K562 (cell line): ENCODE measurements around the gene ARL8A. TPM values are rescaled to one million over a fixed set of nuclear protein-coding genes. Genes with fewer than 3 reads are reported as not detected.
A peak's percentile ranks its signal among the peaks of the same experiment; 100 is the strongest.

ENCODE experiments used
- ATAC-seq: fragments of 200-7000 bp; cut with Tn5 transposase; 3 replicates; pipeline ENCODE4 v1.9.1; 2020; ENCODE audit warnings: moderate library complexity
- BruUV-seq: library from RNA; stranded (reverse); fragments of 400-500 nt; replicated peaks from 2 replicates; lab custom pipeline; 2021; lab: Mats Ljungman, UMichigan
- CTCF ChIA-PET: fragments of 300-600 bp; formaldehyde crosslinking; extraction: SDS; loops from one replicate; lab custom pipeline; 2021; ENCODE audit warnings: low intra/inter-chr PET ratio; lab: Yijun Ruan, JAX
- POLR2A ChIA-PET: fragments of 300-600, 350-650 bp; sonication (Branson Sonifier 250); formaldehyde crosslinking; extraction: SDS; loops from one replicate; lab custom pipeline; 2021; ENCODE audit warnings: antibody characterized with exemption, inconsistent platforms; lab: Yijun Ruan, JAX
- DNase-seq, 4 experiments: peaks; one replicate each; pipeline versions ENCODE4 v3.0.0 to v3.0.0-alpha.2; 2011 to 2018; ENCODE audit warnings: low spot score in 3 of 4, mixed read lengths in 3 of 4; ENCODE audit errors: extremely low read depth in 1 of 4
- FAIRE-seq: peaks from 2 replicates; lab custom pipeline; 2011; peaks lifted over from hg19 to GRCh38; lab: Jason Lieb, UNC
- H2AFZ ChIP-seq: 2 replicates; pipeline ENCODE4 v1.6.0; 2011; ENCODE audit warnings: low read depth, low read length, control low read depth, inconsistent platforms
- H3K27ac ChIP-seq: fragments of 200-600 bp; 3 replicates; pipeline ENCODE4 v1.8.0; 2011; ENCODE audit warnings: low read depth, mild to moderate bottlenecking, control low read depth, inconsistent platforms, low read length, moderate library complexity, mixed read lengths; ENCODE audit errors: extremely low read depth
- H3K27me3 ChIP-seq, 2 experiments: fragments of 300-600 bp in 1 of 2; 2 replicates in 1 of 2; 3 replicates in 1 of 2; pipeline versions ENCODE4 v1.6.0 to v1.8.0; 2011; ENCODE audit warnings: inconsistent platforms in 2 of 2, low read length in 2 of 2, mild to moderate bottlenecking in 1 of 2, mixed read lengths in 1 of 2, moderate library complexity in 1 of 2; ENCODE audit not compliant: control insufficient read depth in 2 of 2, insufficient read depth in 2 of 2
- H3K36me3 ChIP-seq: fragments of 300-600 bp; 3 replicates; pipeline ENCODE4 v1.8.0; 2011; ENCODE audit warnings: mild to moderate bottlenecking, low read length, inconsistent platforms; ENCODE audit not compliant: control insufficient read depth, insufficient read depth
- H3K4me1 ChIP-seq, 2 experiments: fragments of 200-600 bp in 1 of 2; replicated peaks in 1 of 2; 2 replicates in 1 of 2; 3 replicates in 1 of 2; pipeline versions ENCODE4 v1.5.1 to v1.8.0; 2011; ENCODE audit warnings: inconsistent platforms in 2 of 2, low read length in 2 of 2, mild to moderate bottlenecking in 1 of 2, mixed read lengths in 1 of 2, moderate library complexity in 1 of 2; ENCODE audit not compliant: control insufficient read depth in 2 of 2, insufficient read depth in 2 of 2
- H3K4me2 ChIP-seq: 2 replicates; pipeline ENCODE4 v1.6.1; 2011; ENCODE audit warnings: low read length, control low read depth, inconsistent platforms, mixed read lengths; ENCODE audit not compliant: insufficient read depth
- H3K4me3 ChIP-seq: fragments of 200-600 bp; sonication (generic), shearing (Covaris generic); 2 replicates; pipeline ENCODE4 v1.5.1; 2016; ENCODE audit warnings: control low read depth, inconsistent platforms
- H3K79me2 ChIP-seq: fragments of 200-600 bp; 3 replicates; pipeline ENCODE4 v1.8.0; 2011; ENCODE audit warnings: low read length, inconsistent platforms; ENCODE audit not compliant: control insufficient read depth, insufficient read depth
- H3K9ac ChIP-seq, 2 experiments: 2 replicates each; pipeline versions ENCODE4 v1.6.0 to v1.6.1; 2011; ENCODE audit warnings: low read depth in 2 of 2, low read length in 2 of 2, control low read depth in 1 of 2, inconsistent platforms in 1 of 2, mild to moderate bottlenecking in 1 of 2, mixed read lengths in 1 of 2; ENCODE audit not compliant: insufficient read depth in 1 of 2
- H3K9me1 ChIP-seq: one replicate; pipeline ENCODE4 v1.6.0; 2011; ENCODE audit warnings: inconsistent platforms, mild to moderate bottlenecking, low read length, moderate library complexity; ENCODE audit not compliant: control insufficient read depth, insufficient read depth
- H3K9me3 ChIP-seq: replicated peaks from 2 replicates; pipeline ENCODE4 v1.5.1; 2011; ENCODE audit warnings: low read depth, low read length, inconsistent platforms; ENCODE audit not compliant: control insufficient read depth, insufficient read depth
- H4K20me1 ChIP-seq: replicated peaks from 2 replicates; pipeline ENCODE4 v1.6.1; 2011; ENCODE audit warnings: low read length, inconsistent platforms, mixed read lengths; ENCODE audit not compliant: control insufficient read depth, insufficient read depth
- CREB1 ChIP-seq, 2 experiments: sonication (generic) in 1 of 2; formaldehyde crosslinking in 1 of 2; IDR thresholded peaks; 2 replicates each; pipeline versions ENCODE4 v1.6.1 to v1.8.0; 2012 to 2022; ENCODE audit warnings: inconsistent platforms in 1 of 2, mild to moderate bottlenecking in 1 of 2, missing genetic modification reagents in 1 of 2, moderate library complexity in 1 of 2
- DDX20 ChIP-seq: fragments of 450-650 bp; IDR thresholded peaks from 2 replicates; pipeline ENCODE4 v1.6.1; 2016; ENCODE audit warnings: missing genetic modification characterization, low read depth, mild to moderate bottlenecking, missing compliant biosample characterization, moderate library complexity
- KDM1A ChIP-seq, 2 experiments: fragments of 450-650 bp; IDR thresholded peaks; 2 replicates each; pipeline ENCODE4 v1.6.1; 2016; ENCODE audit warnings: mild to moderate bottlenecking in 2 of 2
- NFIX ChIP-seq: fragments of 250-450 bp; sonication (Bioruptor Pico); IDR thresholded peaks from 2 replicates; pipeline ENCODE4 v1.4.0; 2020; ENCODE audit warnings: low read depth, mild to moderate bottlenecking, moderate library complexity
- NKRF ChIP-seq: fragments of 450-650 bp; IDR thresholded peaks from 2 replicates; pipeline ENCODE4 v1.6.1; 2016; ENCODE audit warnings: borderline replicate concordance
- POLR2G ChIP-seq: fragments of 200-400 bp; formaldehyde crosslinking; IDR thresholded peaks from 2 replicates; pipeline ENCODE4 v1.6.1; 2017; ENCODE audit warnings: low read depth, mild to moderate bottlenecking, antibody characterized with exemption, low read length, moderate library complexity
- RBM25 ChIP-seq: fragments of 200-400 bp; formaldehyde crosslinking; IDR thresholded peaks from 2 replicates; pipeline ENCODE4 v1.6.1; 2018; ENCODE audit warnings: low read length, low read depth, moderate library complexity; ENCODE audit not compliant: severe bottlenecking
- SIX5 ChIP-seq, 2 experiments: IDR thresholded peaks; 2 replicates each; pipeline ENCODE4 v1.6.1; 2011; ENCODE audit warnings: low read length in 2 of 2, borderline replicate concordance in 1 of 2, low read depth in 1 of 2, mild to moderate bottlenecking in 1 of 2, moderate library complexity in 1 of 2; ENCODE audit not compliant: insufficient read depth in 1 of 2
- SP2 ChIP-seq: IDR thresholded peaks from 2 replicates; pipeline ENCODE4 v1.6.1; 2011; ENCODE audit warnings: mild to moderate bottlenecking, low read depth, low read length, moderate library complexity; ENCODE audit not compliant: poor library complexity, severe bottlenecking; ENCODE audit errors: extremely low read depth
- THAP12 ChIP-seq: fragments of 250-450 bp; sonication (Bioruptor Pico); IDR thresholded peaks from 2 replicates; pipeline ENCODE4 v1.9.0; 2021; ENCODE audit warnings: mild to moderate bottlenecking, inconsistent platforms
- ZBTB7A ChIP-seq: IDR thresholded peaks from 2 replicates; pipeline ENCODE4 v1.6.1; 2011; ENCODE audit warnings: low read depth, mild to moderate bottlenecking, low read length, moderate library complexity, borderline replicate concordance; ENCODE audit not compliant: control insufficient read depth
- ZNF253 ChIP-seq: fragments of 250-450 bp; sonication (Bioruptor Pico); conservative IDR thresholded peaks from 2 replicates; pipeline ENCODE4 v1.6.1; 2021; ENCODE audit warnings: mild to moderate bottlenecking
- ZNF282 ChIP-seq: sonication (generic); formaldehyde crosslinking; IDR thresholded peaks from 2 replicates; pipeline ENCODE4 v1.8.1; 2023; ENCODE audit warnings: missing genetic modification reagents
- ZNF41 ChIP-seq: fragments of 250-450 bp; sonication (Bioruptor Pico); conservative IDR thresholded peaks from 2 replicates; pipeline ENCODE4 v1.4.0; 2020; ENCODE audit warnings: mild to moderate bottlenecking
- WGBS: fragments of 100-300 bp; shearing (Covaris generic); methylation state at CpG from one replicate; pipeline ENCODE4 v1.1.6; 2016; ENCODE audit warnings: low coverage, mixed read lengths; ENCODE audit not compliant: insufficient coverage; ENCODE audit errors: missing lambda C conversion rate; 5-methylcytosine and 5-hydroxymethylcytosine counted together
- in situ Hi-C: fragments of 300-500 bp; cut with MboI; formaldehyde crosslinking; loops from 4 replicates; pipeline ENCODE4 v1.15.0; 2018; ENCODE audit warnings: inconsistent platforms, mixed read lengths
- intact Hi-C: fragments of 100-400 bp; cut with micrococcal nuclease; formaldehyde crosslinking; loops from 2 replicates; pipeline ENCODE4 v1.14.2; 2022
- polyA plus RNA-seq, 8 experiments: library from polyadenylated mRNA; depleted of rRNA in 4 of 8; stranded (reverse) in 5 of 8; unstranded in 3 of 8; fragments of >200 nt; fragmentation: Nextera tagmentation in 2 of 8; fragmentation: Illumina TruSeq in 1 of 8; extraction: Ambion mirVana in 2 of 8; extraction: Trizol in 1 of 8; gene quantifications; 2 replicates each; pipeline versions ENCODE4 v1.2.1 to v1.2.3, GENCODE V29; 2011 to 2014; ENCODE audit warnings: inconsistent platforms in 1 of 8, missing spikeins in 1 of 8
- total RNA-seq, 7 experiments: library from RNA; depleted of rRNA in 6 of 7; stranded (reverse); fragments of >200 nt in 6 of 7; fragmentation: Illumina TruSeq in 2 of 7; extraction: Trizol in 2 of 7; gene quantifications; 2 replicates each; pipeline versions ENCODE4 v1.2.1 to v1.2.3, GENCODE V29; 2011 to 2021; ENCODE audit warnings: low replicate concordance in 1 of 7

Gene ARL8A
- total and polyA plus RNA-seq, 9 of the 15 experiments (the other 6 are each of a cell fraction or from before 2014, with no cell fraction given), result 0.17 to 27.3 (median 15.6) TPM

GRCh38 chr1:202130816-202131522 lies 13.6 kb downstream of the ARL8A start:
- BruUV-seq, result no TSS peak
- in situ Hi-C loops (no loop called here), intact Hi-C loops (no loop called here)
- no peak overlapping the region for H3K27ac ChIP-seq
- ChIA-PET CTCF (interaction anchor here (0.6 kb wide), 1 partner anchor 10 kb away, joined by 3 read pairs; no protein-coding TSS in a partner anchor), POLR2A (interaction anchor here (0.6 to 2.1 kb wide), 7 partner anchors 8 to 131 kb away, joined by 3 to 9 read pairs (median 6); no protein-coding TSS in a partner anchor)
- ATAC-seq (no peak), DNase-seq (no peak), FAIRE-seq (no peak)
- H2AFZ ChIP-seq, result no peak overlapping the region
- H3K9me3 ChIP-seq, result no peaks in the 10 kb centered on the region
- H4K20me1 ChIP-seq, result peaks cover 7% of the 10 kb centered on the region
- peak overlapping the region in 1 of 2 experiments; percentile 49; a peak in 2 of 4 replicates for H3K9ac ChIP-seq
- H3K27me3 ChIP-seq, result peaks cover 12 to 27% of the 10 kb centered on the region in 2 experiments; a peak in 4 of 5 replicates
- no peak overlapping the region for H3K4me3 ChIP-seq
- H3K79me2 ChIP-seq, result no peaks in the 10 kb centered on the region
- no peaks in the 10 kb centered on the region for H3K9me1 ChIP-seq
- peaks cover 30% of the 10 kb centered on the region; the same call in 2 of the 3 replicates for H3K36me3 ChIP-seq
- WGBS, result 42% methylated on average over 9 of the region's 9 CpGs
- H3K4me1 ChIP-seq, result peaks cover 0 to 26% of the 10 kb centered on the region in 2 experiments; a peak in 2 of 5 replicates
- no peak overlapping the region for H3K4me2 ChIP-seq
- TF ChIP-seq ZNF253 (CRISPR knock-in tag) (no peak), NFIX (no peak), KDM1A (IDR thresholded peaks at IDR 0.05) (peak in 1 of 2 experiments; percentile 63; a peak in 3 of 4 replicates), ZNF282 (CRISPR knock-in tag) (no peak), RBM25 (peak; percentile 67), SIX5 (IDR thresholded peaks at IDR 0.05; ENCODE audit: borderline replicate concordance in 1 of 2, insufficient read depth in 1 of 2, low read depth in 1 of 2, low read length in 2 of 2) (no peak), ZNF41 (CRISPR knock-in tag) (no peak), SP2 (no peak), CREB1 (IDR thresholded peaks at IDR 0.05) (no peak), CREB1 (CRISPR knock-in tag; IDR thresholded peaks at IDR 0.05) (no peak), THAP12 (no peak), POLR2G (peak; percentile 55), DDX20 (no peak), ZBTB7A (no peak), NKRF (no peak)
